Stimulated activated CD4-positive, alpha-beta T cell treated with anti-CD3 and anti-CD28 coated beads, Interleukin-1b, Interleukin-23, amount 100 ng/mL, for 1 hour (primary cell): Measurements from ENCODE around the gene TBATA.

Source experiments
- DNase-seq, 2 donors: peaks; one replicate each; pipeline ENCODE4 v3.0.0-alpha.2; 2020; ENCODE audit warnings: low read depth in 2 of 2

Gene TBATA

GRCh38 chr10:70807556-70807955 lies 22.4 kb upstream of the TBATA start:
- DNase-seq = no peak

- DNase-seq = no peak
Observed at GRCh38 chr10:70806841-70807240, 21.7 kb upstream of the TBATA start.

GRCh38 chr10:70805619-70806215 lies 20.5 kb upstream of the TBATA start:
- DNase-seq = no peak

GRCh38 chr10:70804421-70804808 lies 19.2 kb upstream of the TBATA start:
- no peak for DNase-seq

- no peak for DNase-seq
Observed at GRCh38 chr10:70803775-70804420, 18.7 kb upstream of the TBATA start.

- no peak for DNase-seq
Observed at GRCh38 chr10:70801854-70802253, 16.7 kb upstream of the TBATA start.

- DNase-seq = no peak
Observed at GRCh38 chr10:70799124-70799523, 13.9 kb upstream of the TBATA start.

- DNase-seq = no peak
Observed at GRCh38 chr10:70797840-70798239, 12.7 kb upstream of the TBATA start.

- no peak for DNase-seq
Observed at GRCh38 chr10:70795613-70796012, 10.4 kb upstream of the TBATA start.

GRCh38 chr10:70791386-70792039 lies 6.3 kb upstream of the TBATA start:
- no peak for DNase-seq

GRCh38 chr10:70786799-70787415 lies 1.7 kb upstream of the TBATA start:
- DNase-seq = no peak

GRCh38 chr10:70784471-70784870 lies 706 bp downstream of the TBATA start:
- no peak for DNase-seq

GRCh38 chr10:70784016-70784415 lies 1.2 kb downstream of the TBATA start:
- DNase-seq = no peak

GRCh38 chr10:70782746-70783680 lies 2.2 kb downstream of the TBATA start:
- no peak for DNase-seq

- DNase-seq = no peak
Observed at GRCh38 chr10:70782086-70782745, 3.0 kb downstream of the TBATA start.

- DNase-seq = no peak
Observed at GRCh38 chr10:70781461-70782051, 3.6 kb downstream of the TBATA start.

- DNase-seq = no peak
Observed at GRCh38 chr10:70780772-70781171, 4.4 kb downstream of the TBATA start.

GRCh38 chr10:70780370-70780760 lies 4.8 kb downstream of the TBATA start:
- DNase-seq = no peak

- no peak for DNase-seq
Observed at GRCh38 chr10:70779511-70780369, 5.4 kb downstream of the TBATA start.

GRCh38 chr10:70779088-70779487 lies 6.1 kb downstream of the TBATA start:
- DNase-seq = no peak
